GM19452 (cell line): ENCODE results near the gene MFSD12.
A peak's percentile ranks its signal among the peaks of the same experiment; 100 is the strongest.

Experiments
- ATAC-seq: cut with Tn5 transposase; IDR thresholded peaks from one replicate; pipeline ENCODE4 v1.9.1; 2021; ENCODE audit not compliant: unreplicated experiment

The MFSD12 gene

DNA sequence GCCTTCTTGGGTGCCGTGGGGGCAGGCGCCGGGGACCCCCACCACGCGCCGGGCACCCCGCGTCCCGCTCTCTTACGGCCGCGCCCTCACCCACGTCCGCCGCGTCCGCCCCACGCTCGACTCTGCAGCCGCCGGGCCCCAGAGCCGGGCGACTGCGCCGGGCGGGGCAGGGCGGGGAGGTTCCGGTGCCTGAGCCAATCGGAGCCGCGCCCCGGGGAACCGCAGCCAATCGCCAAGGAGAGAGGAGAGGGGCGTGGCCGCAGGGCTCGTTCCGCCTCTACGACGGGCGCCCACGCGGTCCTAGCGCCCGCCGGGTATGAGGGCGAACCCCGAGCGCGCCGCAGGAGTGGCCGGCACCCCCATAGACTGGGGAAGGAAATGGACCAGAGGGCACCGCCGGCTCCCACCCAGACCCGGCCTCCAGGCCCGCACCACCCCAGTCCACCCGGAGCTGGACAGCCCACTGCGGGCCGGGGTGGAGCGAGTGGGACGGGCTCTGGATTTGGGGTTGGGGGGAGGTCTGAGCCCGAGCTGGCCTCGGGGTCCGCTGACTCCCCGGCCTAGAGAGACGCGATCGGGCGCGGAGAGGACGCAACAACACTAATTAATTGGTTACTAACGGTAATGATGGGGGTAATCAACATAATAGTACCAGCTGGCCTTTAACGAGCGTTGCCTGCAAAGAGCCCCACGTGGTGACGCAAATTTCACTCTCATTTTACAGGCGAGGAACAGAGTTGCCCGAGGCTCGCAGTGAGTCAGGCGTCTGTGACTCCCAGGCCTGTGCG, at the start of gene MFSD12:
Gene MFSD12 (minus strand): TSS at position 126 of the 788 bp plus-strand sequence. CDS start 183 bp downstream, outside the sequence.
- ATAC-seq, result peak; percentile 78

GRCh38 chr19:3606690-3607289, 49.4 kb upstream of the MFSD12 start, which contains the start of gene TBXA2R:
Gene TBXA2R (minus strand): TSS chr19:3606875. CDS start chr19:3600634, 6,241 bp downstream.
- ATAC-seq, result no peak

DNA sequence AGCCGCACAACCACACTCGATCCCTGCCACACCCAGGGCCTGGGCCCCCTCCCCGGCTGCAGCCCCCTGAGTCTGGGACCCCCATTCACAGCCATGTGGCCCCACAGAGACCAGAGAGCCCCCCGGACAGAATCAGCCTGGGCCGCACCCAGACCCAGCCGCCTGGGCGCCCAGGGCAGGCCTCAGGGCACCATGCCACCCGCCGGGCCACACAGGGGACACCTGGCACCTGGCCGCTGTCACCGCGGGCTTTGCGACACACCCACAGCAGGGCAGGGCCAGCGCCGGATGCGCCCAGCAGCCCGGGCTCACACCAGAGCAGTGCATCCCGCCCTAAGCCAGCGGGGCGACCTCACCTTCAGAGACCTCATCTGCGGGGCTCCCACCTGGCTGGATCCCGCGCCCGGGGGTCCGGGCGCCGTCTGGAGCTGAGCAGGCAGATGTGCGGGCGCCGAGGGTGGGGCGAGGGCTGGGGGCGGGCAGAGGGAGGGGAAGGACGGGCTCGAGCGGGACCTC, 48.8 kb upstream of the MFSD12 start:
- no peak for ATAC-seq

GRCh38 chr19:3605770-3606169, 48.4 kb upstream of the MFSD12 start:
- ATAC-seq, result no peak

DNA sequence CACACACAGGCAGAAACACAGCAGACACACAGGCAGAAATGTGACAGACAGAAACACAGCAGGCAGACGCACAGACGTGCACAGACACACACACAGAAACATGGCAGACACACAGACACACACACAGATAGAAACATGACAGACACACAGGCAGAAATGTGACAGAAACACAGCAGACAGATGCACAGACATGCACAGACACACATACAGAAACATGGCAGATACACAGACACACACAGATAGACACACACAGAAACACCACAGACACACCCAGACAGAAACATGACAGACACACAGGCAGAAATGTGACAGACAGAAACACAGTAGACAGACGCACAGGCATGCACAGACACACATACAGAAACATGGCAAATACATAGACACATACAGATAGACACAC, 48.0 kb upstream of the MFSD12 start:
- ATAC-seq, result no peak

- ATAC-seq, result no peak
Observed at GRCh38 chr19:3604987-3605343, 47.6 kb upstream of the MFSD12 start.

- no peak for ATAC-seq
Observed at GRCh38 chr19:3604227-3604986, 47.0 kb upstream of the MFSD12 start.

DNA sequence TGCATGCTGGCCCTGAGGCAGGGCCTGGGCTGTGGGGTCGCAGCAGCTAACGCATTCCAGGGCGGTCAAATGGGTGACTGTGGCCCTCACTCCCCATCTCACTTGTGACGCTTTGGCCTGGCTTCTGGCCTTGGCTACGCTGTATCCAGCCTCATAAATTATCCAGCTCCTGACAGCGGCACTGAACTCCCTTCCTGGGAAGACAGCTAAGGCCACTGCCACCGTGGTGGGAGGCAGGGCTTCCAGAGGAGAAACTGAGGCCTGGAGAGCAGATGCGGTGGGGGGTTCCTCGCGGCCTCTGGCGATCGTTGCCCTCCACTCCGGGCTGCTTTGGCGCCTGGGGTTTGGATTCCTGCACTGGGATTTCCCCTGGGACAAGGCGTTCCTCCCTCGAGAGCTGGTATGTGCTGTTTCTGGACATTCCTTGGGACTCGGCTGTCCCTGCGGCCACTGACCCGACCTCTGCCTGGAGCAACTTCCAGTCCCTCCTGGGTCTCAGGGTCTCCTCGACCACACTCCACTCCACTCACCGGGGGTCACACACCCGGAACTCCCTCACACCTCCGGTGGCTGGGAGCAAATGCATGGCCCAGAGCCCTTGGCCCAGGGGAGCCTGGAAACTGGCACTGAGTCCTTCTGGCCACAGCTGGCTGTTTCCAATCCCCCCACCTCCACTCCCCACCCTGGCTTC, 45.9 kb upstream of the MFSD12 start:
- ATAC-seq, result no peak

DNA sequence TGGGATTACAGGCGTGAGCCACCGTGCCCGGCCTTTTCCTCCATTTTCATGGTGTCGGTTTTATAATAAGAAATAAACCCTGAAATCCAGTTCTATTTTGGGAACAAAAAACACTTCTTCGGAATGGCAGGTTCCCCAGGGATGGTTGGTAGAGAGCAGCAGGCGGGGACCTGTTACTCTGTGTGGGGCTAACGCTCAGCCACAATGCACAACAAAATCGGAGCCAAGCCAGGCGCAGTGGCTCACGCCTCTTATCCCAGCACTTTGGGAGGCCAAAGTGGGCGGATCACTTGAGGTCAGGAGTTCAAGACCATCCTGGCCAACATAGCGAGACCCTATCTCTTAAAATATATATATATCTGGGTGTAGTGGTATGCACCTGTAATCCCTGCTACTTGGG, 43.6 kb upstream of the MFSD12 start:
- ATAC-seq, result no peak

DNA sequence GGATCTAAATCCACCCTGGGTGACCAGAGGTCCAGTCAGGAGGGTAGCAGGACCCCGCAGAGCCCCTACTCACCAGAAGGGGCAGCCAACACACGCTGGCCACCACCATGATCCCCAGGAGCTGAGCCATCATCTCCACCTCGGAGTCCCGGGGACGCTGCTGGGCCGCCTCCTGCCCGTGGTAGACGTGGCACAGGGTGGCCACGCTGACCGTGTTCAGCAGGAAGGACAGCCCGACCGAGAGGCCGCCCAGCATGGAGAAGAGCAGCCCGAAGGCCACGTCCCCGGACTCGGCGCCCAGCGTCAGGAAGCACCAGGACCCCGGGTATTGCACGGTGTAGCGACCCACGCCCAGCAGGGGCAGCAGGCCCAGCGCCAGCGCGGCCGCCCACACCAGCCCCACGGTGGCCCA, 42.4 kb upstream of the MFSD12 start:
- no peak for ATAC-seq

DNA sequence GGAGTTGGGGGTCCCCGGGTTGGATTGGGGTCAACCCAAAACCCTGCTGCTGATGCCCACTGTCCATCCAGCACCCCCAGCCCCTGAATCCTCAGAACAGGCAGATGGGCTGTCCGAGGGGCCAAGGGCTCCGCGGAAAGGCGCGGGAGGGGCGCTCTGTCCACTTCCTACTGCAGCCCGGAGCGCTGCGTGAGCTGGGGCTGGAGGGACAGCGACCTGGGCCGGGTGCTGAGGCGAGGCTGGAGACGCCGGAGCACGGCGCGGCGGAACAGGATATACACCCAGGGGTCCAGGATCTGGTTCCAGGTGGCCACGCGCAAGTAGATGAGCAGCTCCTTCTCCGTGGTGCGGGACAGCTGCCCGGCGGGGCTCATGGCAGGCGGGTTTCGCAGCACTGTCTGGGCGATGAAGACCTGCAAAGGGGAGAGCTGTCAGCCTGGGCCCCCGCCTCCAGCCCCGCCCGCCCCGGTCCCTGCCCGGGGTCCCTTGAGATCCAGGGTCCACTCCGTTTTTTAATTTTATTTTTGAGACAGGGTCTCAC, 38.2 kb upstream of the MFSD12 start:
- ATAC-seq, result no peak

- ATAC-seq, result no peak
Observed at GRCh38 chr19:3593156-3593555, 35.8 kb upstream of the MFSD12 start.

- no peak for ATAC-seq
Observed at GRCh38 chr19:3591876-3592613, 34.7 kb upstream of the MFSD12 start.

DNA sequence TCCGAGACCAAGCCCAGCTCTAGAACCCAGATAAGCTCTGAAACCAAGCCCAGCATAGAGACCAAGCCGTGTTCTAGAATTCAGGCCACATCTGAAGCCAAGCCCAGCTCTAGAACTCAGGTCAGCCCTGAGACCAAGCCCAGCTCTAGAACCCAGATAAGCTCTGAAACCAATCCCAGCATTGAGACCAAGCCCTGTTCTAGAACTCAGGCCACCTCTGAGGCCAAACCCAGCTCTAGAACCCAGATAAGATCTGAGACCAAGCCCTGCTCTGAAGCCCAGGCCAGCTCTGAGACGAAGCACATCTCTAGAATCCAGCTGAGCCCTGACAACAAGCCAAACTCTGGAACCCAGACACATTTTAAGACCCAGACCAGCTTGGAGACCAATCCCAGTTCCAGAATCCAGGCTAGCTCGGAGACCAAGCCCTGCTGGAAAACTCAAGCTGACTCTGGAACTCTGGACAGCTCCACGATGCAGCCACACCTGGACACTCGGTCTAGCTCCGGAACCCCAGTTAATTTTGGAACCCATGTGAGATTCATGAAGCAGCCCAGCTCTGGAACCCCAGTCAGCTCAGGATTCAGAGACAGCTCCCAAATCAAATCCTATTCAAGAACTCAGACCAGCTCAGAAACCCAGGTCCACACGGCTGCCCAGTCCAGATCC, 33.7 kb upstream of the MFSD12 start:
- ATAC-seq, result no peak

DNA sequence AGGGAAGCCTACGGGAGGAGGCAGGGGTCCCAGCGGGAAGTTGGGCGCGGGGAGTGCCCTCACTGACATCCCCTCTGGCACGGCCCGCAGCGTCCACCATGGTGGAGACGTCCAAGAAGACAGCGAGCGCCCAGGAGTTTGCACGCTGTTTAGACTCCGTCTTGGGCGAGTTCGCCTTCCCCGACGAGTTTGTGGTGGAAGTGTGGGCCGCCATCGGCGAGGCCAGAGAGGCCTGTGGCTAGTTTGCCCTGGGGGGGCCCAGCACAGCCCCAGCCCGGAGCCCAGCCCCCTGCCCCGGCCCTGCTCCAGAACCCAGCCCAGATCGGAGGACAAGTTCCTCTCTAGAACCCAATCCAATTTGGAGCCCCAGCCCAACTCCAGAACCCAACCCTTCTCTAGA, 32.6 kb upstream of the MFSD12 start:
- ATAC-seq, result no peak

DNA sequence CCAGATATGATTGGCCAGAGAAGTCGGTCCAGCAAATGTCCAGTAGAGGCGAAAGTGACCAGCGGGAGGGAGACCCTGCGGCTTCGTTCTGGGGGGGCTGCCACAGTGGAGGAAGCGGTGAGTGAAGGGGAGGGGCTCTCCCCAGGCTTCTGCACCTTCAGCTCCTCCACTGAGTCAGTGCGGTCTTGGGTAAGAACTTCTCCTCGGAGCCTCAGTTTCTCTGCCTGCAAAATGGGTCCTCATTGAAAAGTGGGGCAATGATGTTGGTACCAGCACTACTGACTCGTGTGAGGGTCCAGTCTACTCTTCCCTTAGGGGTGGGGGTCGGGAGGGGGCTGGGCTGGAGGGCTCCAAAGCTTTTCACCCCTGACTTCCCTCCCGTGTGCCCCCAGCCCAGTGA, 32.1 kb upstream of the MFSD12 start:
- no peak for ATAC-seq

- ATAC-seq, result no peak
Observed at GRCh38 chr19:3586707-3587346, 29.4 kb upstream of the MFSD12 start.

GRCh38 chr19:3586127-3586626, 28.8 kb upstream of the MFSD12 start:
- no peak for ATAC-seq
